ENCODE data around the gene OVOL2. TPM values are rescaled to one million over a fixed set of nuclear protein-coding genes. Genes with fewer than 3 reads are reported as not detected.

Gene OVOL2
- total and polyA plus RNA-seq, 2 of the 4 experiments (the other 2 are of a cell fraction): not detected

DNA sequence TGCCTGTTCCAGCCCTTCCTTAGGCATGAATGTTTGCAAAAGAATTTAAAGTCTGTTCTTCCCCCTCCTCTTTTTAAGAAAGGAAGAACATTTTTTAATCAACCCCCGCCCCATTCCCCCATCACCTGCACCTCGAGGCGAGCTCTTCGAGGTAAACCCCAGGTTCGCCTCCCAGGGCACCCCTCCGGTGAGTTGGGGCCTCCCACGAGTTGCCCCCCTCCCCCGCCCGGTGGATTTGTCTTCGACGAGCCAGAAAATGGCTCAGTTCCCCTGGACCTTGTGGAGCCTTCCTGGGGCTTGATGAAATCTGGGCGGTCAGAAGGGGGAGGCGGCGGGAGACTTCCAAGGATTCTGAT lies 256 bp upstream of the OVOL2 start:
- no peaks in the 10 kb centered on the region for H3K9me3 ChIP-seq (ENCODE audit: control insufficient read depth, insufficient read depth, low read length)
- H2AK5ac ChIP-seq (ENCODE audit: low read depth, low read length): no peak overlapping the region
- peaks cover 2% of the 10 kb centered on the region; the same call in 1 of the 2 replicates for H3K4me1 ChIP-seq (ENCODE audit: control insufficient read depth, insufficient read depth, low read length)
- ATAC-seq (ENCODE audit: low read depth): no peak
- no peak overlapping the region for H4K5ac ChIP-seq (ENCODE audit: low read depth, low read length)
- no peak overlapping the region for H3K27ac ChIP-seq (ENCODE audit: insufficient read depth, low read length)
- intact Hi-C loops (cut with micrococcal nuclease) (no loop called here), dilution Hi-C loops (cut with HindIII; ENCODE audit: low sequenced_read_pairs, unreplicated experiment) (no loop called here), in situ Hi-C loops (cut with MboI; ENCODE audit: low sequenced_read_pairs) (no loop called here)
- no peak overlapping the region for H3K18ac ChIP-seq (ENCODE audit: low read depth, low read length)
- no peak overlapping the region for H2AK9ac ChIP-seq (replicated peaks; ENCODE audit: low read depth, low read length, poor library complexity)
- no peak overlapping the region for H2BK20ac ChIP-seq (ENCODE audit: low read depth, low read length)
- H3K9me1 ChIP-seq (ENCODE audit: insufficient read depth, low read length): no peaks in the 10 kb centered on the region
- no peak overlapping the region for H3K4me2 ChIP-seq (ENCODE audit: low read depth, low read length)
- TF ChIP-seq, protein P1, sequence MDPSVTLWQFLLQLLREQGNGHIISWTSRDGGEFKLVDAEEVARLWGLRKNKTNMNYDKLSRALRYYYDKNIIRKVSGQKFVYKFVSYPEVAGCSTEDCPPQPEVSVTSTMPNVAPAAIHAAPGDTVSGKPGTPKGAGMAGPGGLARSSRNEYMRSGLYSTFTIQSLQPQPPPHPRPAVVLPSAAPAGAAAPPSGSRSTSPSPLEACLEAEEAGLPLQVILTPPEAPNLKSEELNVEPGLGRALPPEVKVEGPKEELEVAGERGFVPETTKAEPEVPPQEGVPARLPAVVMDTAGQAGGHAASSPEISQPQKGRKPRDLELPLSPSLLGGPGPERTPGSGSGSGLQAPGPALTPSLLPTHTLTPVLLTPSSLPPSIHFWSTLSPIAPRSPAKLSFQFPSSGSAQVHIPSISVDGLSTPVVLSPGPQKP (IDR thresholded peaks at IDR 0.05; ENCODE audit: borderline replicate concordance, low read depth, low read length): no peak
- TF ChIP-seq RFX5 (IDR thresholded peaks at IDR 0.05; ENCODE audit: low read depth, low read length) (no peak), MAFK (IDR thresholded peaks at IDR 0.05; ENCODE audit: low read depth, low read length) (no peak), RCOR1 (IDR thresholded peaks at IDR 0.05; ENCODE audit: insufficient replicate concordance, low read length) (no peak), MAZ (IDR thresholded peaks at IDR 0.05; ENCODE audit: borderline replicate concordance, low read depth, low read length) (no peak), RAD21 (IDR thresholded peaks at IDR 0.05; ENCODE audit: low read length) (no peak), CHD1 (IDR thresholded peaks at IDR 0.05; ENCODE audit: low read depth, low read length) (no peak), MXI1 (IDR thresholded peaks at IDR 0.05; ENCODE audit: borderline replicate concordance, low read depth, low read length) (no peak), POLR2A (IDR thresholded peaks at IDR 0.05; ENCODE audit: low read depth, low read length) (no peak), FOS (IDR thresholded peaks at IDR 0.05; ENCODE audit: low read depth, low read length) (no peak)
- TF ChIP-seq, protein P2, sequence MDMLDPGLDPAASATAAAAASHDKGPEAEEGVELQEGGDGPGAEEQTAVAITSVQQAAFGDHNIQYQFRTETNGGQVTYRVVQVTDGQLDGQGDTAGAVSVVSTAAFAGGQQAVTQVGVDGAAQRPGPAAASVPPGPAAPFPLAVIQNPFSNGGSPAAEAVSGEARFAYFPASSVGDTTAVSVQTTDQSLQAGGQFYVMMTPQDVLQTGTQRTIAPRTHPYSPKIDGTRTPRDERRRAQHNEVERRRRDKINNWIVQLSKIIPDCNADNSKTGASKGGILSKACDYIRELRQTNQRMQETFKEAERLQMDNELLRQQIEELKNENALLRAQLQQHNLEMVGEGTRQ (IDR thresholded peaks at IDR 0.05; ENCODE audit: low read depth, low read length): no peak
- no CpG with 5 or more reads among the region's 14 CpGs for WGBS, 2 experiments (ENCODE audit: extremely low coverage in 2 of 2, insufficient read length in 1 of 2)
- peaks cover 70% of the 10 kb centered on the region for H3K27me3 ChIP-seq (ENCODE audit: control insufficient read depth, insufficient read depth, low read length)
- H2BK5ac ChIP-seq (ENCODE audit: low read depth, low read length, poor library complexity, severe bottlenecking): no peak overlapping the region
- H3K56ac ChIP-seq (ENCODE audit: extremely low read depth, insufficient read depth, low read length): no peak overlapping the region
- no peak overlapping the region for H3K14ac ChIP-seq (replicated peaks; ENCODE audit: low read depth, low read length)
- no peak overlapping the region for H4K8ac ChIP-seq (ENCODE audit: low read depth in 2 of 2, low read length in 2 of 2)
- no peak overlapping the region for H3K9ac ChIP-seq (ENCODE audit: low read depth, low read length)
- no peak overlapping the region for H3K4me3 ChIP-seq (ENCODE audit: insufficient read depth, low read depth, low read length)
- no peak overlapping the region for H3K4ac ChIP-seq (ENCODE audit: low read depth, low read length)
- POLR2A ChIA-PET (ENCODE audit: unreplicated experiment): no interaction called here
- H2BK120ac ChIP-seq (ENCODE audit: low read depth, low read length): no peak overlapping the region
- H4K91ac ChIP-seq (ENCODE audit: insufficient read depth, low read depth, low read length): no peak overlapping the region
- no TSS peak for BruUV-seq (replicated peaks)
- peak overlapping the region; percentile 51 for H2AFZ ChIP-seq (replicated peaks; ENCODE audit: low read length, poor library complexity)
- DNase-seq: no peak
- H3K23ac ChIP-seq (ENCODE audit: low read depth, low read length): no peak overlapping the region
- no peaks in the 10 kb centered on the region for H3K79me1 ChIP-seq (ENCODE audit: low read depth in 1 of 2, low read length in 2 of 2)
- CTCF ChIA-PET: interaction anchor here (0.5 kb wide), 1 partner anchor 554 kb away, joined by 4 read pairs; no protein-coding TSS in a partner anchor
- no peaks in the 10 kb centered on the region for H3K36me3 ChIP-seq (ENCODE audit: control insufficient read depth, insufficient read depth, low read length)
- no peaks in the 10 kb centered on the region for H4K20me1 ChIP-seq (ENCODE audit: insufficient read depth, low read length)
- H2BK15ac ChIP-seq (ENCODE audit: low read depth, low read length): no peak overlapping the region

Data from IMR-90 (cell line).